D721Med (cell line): Measurements from ENCODE around the gene SLC23A1.
A peak's percentile ranks its signal among the peaks of the same experiment; 100 is the strongest.

Experiments used
- DNase-seq: peaks from one replicate; pipeline ENCODE4 v3.0.0; 2011; ENCODE audit warnings: low spot score; ENCODE audit not compliant: insufficient read length
- FAIRE-seq: peaks from 2 replicates; lab custom pipeline; 2011; peaks lifted over from hg19 to GRCh38; lab: Jason Lieb, UNC
- CTCF ChIP-seq: IDR thresholded peaks from 2 replicates; pipeline ENCODE4 v1.5.1; 2012; ENCODE audit warnings: mild to moderate bottlenecking, control low read depth; ENCODE audit not compliant: insufficient read depth; ENCODE audit errors: missing control alignments

Gene SLC23A1

GRCh38 chr5:139383275-139383992 lies at the start of gene SLC23A1:
SLC23A1 (minus strand) TSS chr5:139383297; CDS start chr5:139383253, 44 bp downstream.
- DNase-seq: peak; percentile 8
- TF ChIP-seq CTCF: no peak
- no peak for FAIRE-seq

GRCh38 chr5:139431706-139432105 lies 48.6 kb upstream of the SLC23A1 start:
- DNase-seq (no peak), FAIRE-seq (no peak)
- no peak for TF ChIP-seq CTCF

DNA sequence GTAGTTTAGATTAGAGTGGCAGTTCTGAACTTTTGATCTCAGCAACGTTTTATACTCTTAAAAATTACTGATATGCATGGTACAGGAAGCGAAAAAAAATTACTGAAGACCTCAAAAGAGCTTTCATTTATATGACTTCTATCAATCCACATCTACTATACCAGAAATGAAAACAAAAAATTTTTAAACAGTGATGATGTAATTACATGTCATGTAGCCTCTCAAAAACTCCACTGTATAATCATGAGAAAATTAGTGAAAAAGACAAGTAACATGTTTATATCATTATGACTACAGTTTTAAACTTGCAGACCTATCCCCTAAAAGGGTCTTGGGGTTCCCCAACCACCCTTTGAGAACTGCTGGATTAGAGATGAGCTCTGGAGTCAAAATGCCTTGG lies 46.9 kb upstream of the SLC23A1 start:
- no peak for FAIRE-seq
- no peak for DNase-seq
- TF ChIP-seq CTCF: no peak

GRCh38 chr5:139426203-139426885 lies 43.2 kb upstream of the SLC23A1 start:
- no peak for FAIRE-seq
- no peak for TF ChIP-seq CTCF

GRCh38 chr5:139425497-139425896 lies 42.4 kb upstream of the SLC23A1 start:
- no peak for TF ChIP-seq CTCF
- FAIRE-seq: no peak
- no peak for DNase-seq

More at GRCh38 chr5:139426203-139426885, 43.2 kb upstream of the SLC23A1 start:
- no peak for DNase-seq

- peak; percentile 99 for TF ChIP-seq CTCF
- DNase-seq: peak; percentile 76
- peak; percentile 58 for FAIRE-seq
Measured at GRCh38 chr5:139422307-139422893, 39.3 kb upstream of the SLC23A1 start.
